Fibroblast of pulmonary artery (primary cell): ENCODE results near the gene INSR.
A peak's percentile ranks its signal among the peaks of the same experiment; 100 is the strongest.

ENCODE experiments used
- DNase-seq: peaks from one replicate; pipeline ENCODE4 v3.0.0-alpha.2; 2010; ENCODE audit warnings: low read depth
- H3K4me3 ChIP-seq: replicated peaks from 2 replicates; pipeline ENCODE4 v1.5.1; 2011; ENCODE audit warnings: low read depth, mild to moderate bottlenecking, control low read depth, low read length, moderate library complexity
- TF ChIP-seq, protein P1 (sequence below): IDR thresholded peaks from 2 replicates; pipeline ENCODE4 v1.5.1; 2011; ENCODE audit warnings: mild to moderate bottlenecking, control low read depth, low read length, inconsistent platforms; ENCODE audit errors: missing control alignments

The INSR gene

DNA sequence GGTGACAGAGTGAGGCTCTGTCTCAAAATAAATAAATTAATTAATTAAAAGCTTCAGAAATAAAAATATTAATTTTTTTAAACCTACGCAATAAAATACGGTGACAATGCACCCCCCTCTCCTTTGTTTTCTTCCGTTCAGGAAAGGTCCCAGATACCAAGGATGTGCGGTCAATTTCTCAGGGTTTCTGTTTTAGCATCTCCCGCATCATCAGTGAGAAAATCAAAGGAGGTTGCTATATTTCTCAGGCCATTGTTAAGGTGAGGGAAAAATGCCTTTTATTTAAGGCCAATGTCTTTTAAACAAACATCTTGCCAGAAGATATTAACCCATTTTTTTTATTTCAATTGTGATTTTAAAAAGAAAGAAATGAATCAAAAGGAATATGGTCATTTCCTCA lies 111.7 kb downstream of the INSR start:
- TF ChIP-seq, protein P1, sequence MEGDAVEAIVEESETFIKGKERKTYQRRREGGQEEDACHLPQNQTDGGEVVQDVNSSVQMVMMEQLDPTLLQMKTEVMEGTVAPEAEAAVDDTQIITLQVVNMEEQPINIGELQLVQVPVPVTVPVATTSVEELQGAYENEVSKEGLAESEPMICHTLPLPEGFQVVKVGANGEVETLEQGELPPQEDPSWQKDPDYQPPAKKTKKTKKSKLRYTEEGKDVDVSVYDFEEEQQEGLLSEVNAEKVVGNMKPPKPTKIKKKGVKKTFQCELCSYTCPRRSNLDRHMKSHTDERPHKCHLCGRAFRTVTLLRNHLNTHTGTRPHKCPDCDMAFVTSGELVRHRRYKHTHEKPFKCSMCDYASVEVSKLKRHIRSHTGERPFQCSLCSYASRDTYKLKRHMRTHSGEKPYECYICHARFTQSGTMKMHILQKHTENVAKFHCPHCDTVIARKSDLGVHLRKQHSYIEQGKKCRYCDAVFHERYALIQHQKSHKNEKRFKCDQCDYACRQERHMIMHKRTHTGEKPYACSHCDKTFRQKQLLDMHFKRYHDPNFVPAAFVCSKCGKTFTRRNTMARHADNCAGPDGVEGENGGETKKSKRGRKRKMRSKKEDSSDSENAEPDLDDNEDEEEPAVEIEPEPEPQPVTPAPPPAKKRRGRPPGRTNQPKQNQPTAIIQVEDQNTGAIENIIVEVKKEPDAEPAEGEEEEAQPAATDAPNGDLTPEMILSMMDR = no peak
- no peak overlapping the region for H3K4me3 ChIP-seq
- no peak for DNase-seq

- no peak for DNase-seq
- H3K4me3 ChIP-seq = no peak overlapping the region
- TF ChIP-seq, protein P1 = no peak
Measured at GRCh38 chr19:7179917-7180306, 114.3 kb downstream of the INSR start.

GRCh38 chr19:7177926-7178325 lies 116.3 kb downstream of the INSR start:
- TF ChIP-seq, protein P1 = no peak
- H3K4me3 ChIP-seq = no peak overlapping the region
- peak; percentile 56 for DNase-seq

GRCh38 chr19:7176792-7177191 lies 117.4 kb downstream of the INSR start:
- no peak overlapping the region for H3K4me3 ChIP-seq
- TF ChIP-seq, protein P1 = no peak
- DNase-seq = no peak

DNA sequence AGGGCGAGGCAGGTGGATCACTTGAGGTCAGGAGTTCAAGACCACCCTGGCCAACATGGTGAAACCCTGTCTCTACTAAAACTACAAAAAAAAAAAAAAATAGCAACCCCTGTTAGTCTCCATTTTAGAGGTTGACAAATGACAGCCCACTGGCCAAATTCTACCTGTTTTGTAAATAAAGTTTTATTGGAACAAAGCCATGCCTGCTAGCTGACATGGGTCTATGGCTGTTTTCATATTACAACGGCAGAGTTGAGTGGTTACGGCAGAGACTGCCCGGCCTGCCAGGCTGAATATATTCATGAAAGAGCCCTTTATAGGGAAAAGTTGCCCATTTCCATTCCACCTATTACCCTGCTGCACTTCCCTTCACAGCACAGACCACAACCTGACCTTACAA lies 121.4 kb downstream of the INSR start:
- no peak overlapping the region for H3K4me3 ChIP-seq
- TF ChIP-seq, protein P1 = no peak
- DNase-seq = no peak

DNA sequence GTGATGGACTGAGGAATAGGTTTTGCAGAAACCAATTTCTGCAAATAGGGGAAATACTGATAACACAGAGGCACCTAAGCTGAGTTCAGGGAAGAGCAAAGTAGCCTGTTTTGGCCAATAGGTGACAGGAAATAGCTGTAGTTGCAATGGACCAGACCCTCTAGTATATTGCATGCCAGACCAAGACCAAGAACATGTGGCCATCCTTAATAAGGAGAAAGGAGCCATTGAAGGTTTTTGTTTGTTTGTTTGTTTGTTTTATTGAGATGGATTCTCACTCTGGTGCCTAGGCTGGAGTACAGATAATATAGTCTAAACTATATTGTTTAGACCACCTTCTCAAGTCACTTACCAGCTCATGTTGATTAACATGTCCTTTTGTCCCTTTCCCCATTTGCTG lies 123.2 kb downstream of the INSR start:
- H3K4me3 ChIP-seq = no peak overlapping the region
- DNase-seq = no peak
- TF ChIP-seq, protein P1 = no peak

DNA sequence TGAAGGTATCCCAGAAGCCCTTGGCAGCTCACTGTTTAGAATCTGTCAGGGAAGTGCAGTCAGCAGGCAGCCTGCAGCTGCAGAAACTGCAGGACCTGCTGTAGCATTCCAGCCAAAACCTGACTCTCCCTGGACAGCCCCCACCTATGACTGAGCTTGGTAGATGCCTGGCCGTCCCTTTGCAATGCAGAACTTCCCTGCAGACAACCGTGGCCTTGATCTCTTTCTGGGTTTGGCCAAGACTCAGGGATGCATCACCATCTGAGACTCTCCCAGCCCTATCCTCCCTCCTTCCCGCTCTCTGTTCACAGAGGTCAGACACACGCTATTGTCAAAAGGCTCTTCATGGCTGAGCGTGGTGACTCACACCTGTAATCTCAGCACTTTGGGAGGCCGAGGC lies 125.3 kb downstream of the INSR start:
- TF ChIP-seq, protein P1 = no peak
- no peak overlapping the region for H3K4me3 ChIP-seq
- no peak for DNase-seq
